B cell (primary cell): ENCODE measurements around the gene GNG3. TPM values are rescaled to one million over a fixed set of nuclear protein-coding genes. Genes with fewer than 3 reads are reported as not detected.

Experiments
- ATAC-seq: fragments of 200-7000 bp; cut with Tn5 transposase; one replicate; pipeline ENCODE4 v1.10.0; 2021; ENCODE audit warnings: low read depth, mild to moderate bottlenecking, moderate number of reproducible peaks, moderate library complexity
- CTCF ChIA-PET: fragments of 350-600 bp; sonication (Branson Sonifier 250); formaldehyde crosslinking; loops from one replicate; lab custom pipeline; 2021; ENCODE audit warnings: antibody characterized with exemption, inconsistent platforms; lab: Charles Lee
- POLR2A ChIA-PET: fragments of 350-600 bp; sonication (Branson Sonifier 250); formaldehyde crosslinking; loops from one replicate; lab custom pipeline; 2021; ENCODE audit warnings: antibody characterized with exemption; lab: Charles Lee
- DNase-seq: peaks from one replicate; pipeline ENCODE4 v3.0.0; 2013
- H2AFZ ChIP-seq: 2 replicates; pipeline ENCODE4 v1.6.1; 2012; ENCODE audit warnings: mild to moderate bottlenecking, low read depth, low read length; ENCODE audit not compliant: insufficient read depth, poor library complexity, severe bottlenecking
- H3K27ac ChIP-seq, 2 donors: 1 replicate in 1 of 2; 2 replicates in 1 of 2; pipeline ENCODE4 v1.5.1; 2012 to 2013; ENCODE audit warnings: low read length in 2 of 2, mild to moderate bottlenecking in 2 of 2, moderate library complexity in 1 of 2
- H3K27me3 ChIP-seq, 4 experiments: fragments of 200-600 bp in 1 of 4; sonication (generic) in 1 of 4; replicated peaks in 1 of 4; 1 replicate in 2 of 4; 2 replicates in 2 of 4; pipeline versions ENCODE4 v1.6.1 to v1.7.0; 2013 to 2016; ENCODE audit warnings: low read length in 3 of 4, mild to moderate bottlenecking in 2 of 4, mixed read lengths in 1 of 4, moderate library complexity in 1 of 4; ENCODE audit not compliant: insufficient read depth in 4 of 4, control insufficient read depth in 3 of 4; ENCODE audit errors: control extremely low read depth in 1 of 4
- H3K36me3 ChIP-seq, 2 experiments: replicated peaks in 1 of 2; 1 replicate in 1 of 2; 2 replicates in 1 of 2; pipeline versions ENCODE4 v1.6.1 to v1.7.1; 2013; ENCODE audit warnings: low read length in 1 of 2; ENCODE audit not compliant: insufficient read depth in 2 of 2, control insufficient read depth in 1 of 2; ENCODE audit errors: control extremely low read depth in 1 of 2, extremely low read depth in 1 of 2
- H3K4me1 ChIP-seq, 2 donors: fragments of 200-600 bp in 1 of 2; sonication (generic) in 1 of 2; 1 replicate in 1 of 2; 2 replicates in 1 of 2; pipeline versions ENCODE4 v1.5.1 to v1.6.1; 2013 to 2017; ENCODE audit warnings: low read length in 2 of 2; ENCODE audit not compliant: control insufficient read depth in 2 of 2, insufficient read depth in 2 of 2
- H3K4me2 ChIP-seq: replicated peaks from 2 replicates; pipeline ENCODE3; 2012; ENCODE audit warnings: mild to moderate bottlenecking, low read depth, low read length; ENCODE audit not compliant: poor library complexity, severe bottlenecking
- H3K4me3 ChIP-seq, 5 experiments: fragments of 200-600 bp in 1 of 5; sonication (generic) in 1 of 5; 1 replicate in 3 of 5; 2 replicates in 2 of 5; pipeline versions ENCODE4 v1.5.1 to v1.7.0; 2011 to 2016; ENCODE audit warnings: low read length in 4 of 5, mild to moderate bottlenecking in 4 of 5, low read depth in 2 of 5, control low read depth in 1 of 5, moderate library complexity in 1 of 5; ENCODE audit not compliant: insufficient read depth in 1 of 5; ENCODE audit errors: control extremely low read depth in 1 of 5, extremely low read depth in 1 of 5
- H3K79me2 ChIP-seq: fragments of 200-600 bp; sonication (generic); one replicate; pipeline ENCODE4 v1.6.0; 2016; ENCODE audit warnings: low read length; ENCODE audit not compliant: control insufficient read depth, insufficient read depth
- H3K9ac ChIP-seq: fragments of 200-600 bp; sonication (generic); 2 replicates; pipeline ENCODE4 v1.6.1; 2017; ENCODE audit warnings: mild to moderate bottlenecking, low read length, moderate library complexity
- H3K9me3 ChIP-seq, 3 donors: one replicate each; pipeline versions ENCODE4 v1.6.1 to v1.7.1; 2013; ENCODE audit warnings: low read length in 2 of 3; ENCODE audit not compliant: control insufficient read depth in 2 of 3, insufficient read depth in 1 of 3; ENCODE audit errors: control extremely low read depth in 1 of 3
- H4K20me1 ChIP-seq: 2 replicates; pipeline ENCODE4 v1.6.0; 2012; ENCODE audit warnings: mild to moderate bottlenecking, low read length; ENCODE audit not compliant: insufficient read depth, control insufficient read depth, poor library complexity, severe bottlenecking
- H3K27ac Mint-ChIP-seq: one replicate; pipeline ENCODE4 v1.8.0; 2021; ENCODE audit warnings: mixed read lengths
- H3K27me3 Mint-ChIP-seq: one replicate; pipeline ENCODE4 v1.8.0; 2021; ENCODE audit warnings: mixed read lengths
- H3K4me1 Mint-ChIP-seq: one replicate; pipeline ENCODE4 v1.8.0; 2021; ENCODE audit warnings: mixed read lengths
- H3K4me3 Mint-ChIP-seq: one replicate; pipeline ENCODE4 v1.8.0; 2021; ENCODE audit warnings: mixed read lengths
- H3K9me3 Mint-ChIP-seq: one replicate; pipeline ENCODE4 v1.8.0; 2022; ENCODE audit warnings: mixed read lengths; ENCODE audit not compliant: insufficient read depth
- CTCF ChIP-seq: fragments of 200-600 bp; IDR thresholded peaks from one replicate; pipeline ENCODE4 v1.8.0; 2022; ENCODE audit warnings: antibody characterized with exemption, mild to moderate bottlenecking
- EZH2 ChIP-seq: IDR thresholded peaks from 2 replicates; pipeline ENCODE4 v1.6.1; 2012; ENCODE audit warnings: borderline replicate concordance, low read depth, mild to moderate bottlenecking, moderate library complexity, low read length; ENCODE audit not compliant: insufficient read depth, poor library complexity, severe bottlenecking
- WGBS: methylation state at CpG from one replicate; pipeline ENCODE4 v1.1.5; 2013; ENCODE audit warnings: missing lambda C conversion rate; ENCODE audit not compliant: insufficient coverage; 5-methylcytosine and 5-hydroxymethylcytosine counted together
- intact Hi-C: fragments of 100-400 bp; cut with micrococcal nuclease; formaldehyde crosslinking; loops from one replicate; pipeline ENCODE4 v1.10.0; 2022
- polyA plus RNA-seq: library from polyadenylated mRNA; depleted of rRNA; stranded (reverse); fragments of >200 nt; gene quantifications from 2 replicates; pipeline ENCODE4 v1.2.3, GENCODE V29; 2012
- small RNA-seq: library from RNA; depleted of rRNA; stranded (forward); fragments of <200 nt; gene quantifications from one replicate; pipeline ENCODE3, GENCODE V24; 2012; ENCODE audit warnings: low replicate concordance, low read depth; ENCODE audit not compliant: insufficient read length
- total RNA-seq, 2 donors: library from RNA; stranded (reverse); fragments of 120-200 nt in 1 of 2; gene quantifications; 1 replicate in 1 of 2; 2 replicates in 1 of 2; pipeline versions ENCODE4 v1.2.3 to v1.2.4, GENCODE V29; 2013 to 2022

Gene GNG3
- total and polyA plus RNA-seq, 2 donors (not counting 1 experiment from before 2014, with no cell fraction given), result 2.1 to 5.5 TPM

DNA sequence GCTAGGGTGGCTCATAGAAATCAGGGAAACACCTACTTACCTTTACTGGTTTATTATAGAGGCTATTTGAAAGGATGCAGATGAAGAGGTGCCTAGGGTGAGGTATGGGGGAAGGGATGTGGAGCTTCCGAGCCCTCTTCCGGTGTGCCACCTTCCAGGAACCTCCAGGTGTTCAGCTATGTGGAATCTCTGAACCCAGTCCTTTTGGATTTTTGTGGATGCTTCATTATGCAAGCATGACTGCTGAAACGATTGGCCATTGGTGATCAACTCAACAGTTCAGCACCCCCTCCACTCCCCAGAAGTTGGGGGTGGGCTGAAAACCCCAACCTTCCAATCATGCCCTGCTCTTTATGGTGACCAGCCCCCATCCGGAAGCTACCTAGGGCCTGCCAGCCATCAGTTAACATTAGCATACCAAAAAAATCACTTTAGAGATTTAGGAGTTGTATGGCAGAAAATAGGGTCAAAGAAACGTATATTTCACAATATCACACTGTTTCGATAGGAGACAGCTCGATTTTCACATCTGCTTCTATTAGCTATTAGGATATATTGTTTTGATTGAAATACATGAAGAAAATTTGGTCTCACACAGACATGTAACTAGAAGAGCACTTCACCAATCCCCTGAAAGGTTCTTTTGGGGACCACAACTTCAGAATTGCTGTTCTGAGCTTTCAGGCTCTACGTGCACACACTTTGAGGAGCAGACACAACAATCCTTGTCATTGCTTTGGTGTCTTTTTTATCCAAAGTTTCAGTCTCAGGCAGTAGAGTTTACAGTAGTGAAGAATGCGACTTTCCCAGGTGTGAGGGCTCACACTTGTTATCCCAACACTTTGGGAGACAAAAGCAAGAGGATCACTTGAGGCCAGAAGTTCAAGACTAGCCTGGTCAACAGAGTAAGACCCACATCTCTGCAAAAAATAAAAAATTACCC, 50.6 kb downstream of the GNG3 start:
- Histone ChIP-seq H4K20me1 (peaks cover 8% of the 10 kb centered on the region), H3K36me3 (no peaks in the 10 kb centered on the region), H3K27ac (no peak overlapping the region), H3K4me2 (no peak overlapping the region), H3K4me3 (no peak overlapping the region), H3K4me1 (peaks cover 16 to 30% of the 10 kb centered on the region in 2 donors), H3K9me3 (no peaks in the 10 kb centered on the region), H2AFZ (no peak overlapping the region), H3K79me2 (peaks cover 26% of the 10 kb centered on the region), H3K27me3 (no peaks in the 10 kb centered on the region), H3K9ac (no peak overlapping the region)
- Mint-ChIP-seq H3K4me1 (peaks cover 30% of the 10 kb centered on the region), H3K27ac (no peak overlapping the region), H3K27me3 (no peaks in the 10 kb centered on the region), H3K4me3 (no peak overlapping the region), H3K9me3 (no peaks in the 10 kb centered on the region)
- ATAC-seq (no peak), DNase-seq (no peak)
- intact Hi-C loops, result no loop called here
- CTCF ChIA-PET, result interaction anchor here (1.4 to 1.6 kb wide), 2 partner anchors 10 to 11 kb away, joined by 3 to 4 read pairs; no protein-coding TSS in a partner anchor
- POLR2A ChIA-PET, result no interaction called here
- WGBS, result 86% methylated on average over 4 of the region's 9 CpGs
- TF ChIP-seq EZH2 (no peak), CTCF (no peak)

Small RNA genes lying within 50 kb of the gene (small RNA-seq; reads per million reads assigned to genes)
- gene SNORA57, result not detected

Other genes with a start within 250 kb of the GNG3 start
- gene AHNAK, start 160.9 kb upstream of the GNG3 start, total RNA-seq, result 228 and 229 TPM in 2 replicates
- 58.1 and 63.7 TPM in 2 replicates for gene AHNAK, start 160.9 kb upstream of the GNG3 start, polyA plus RNA-seq
- 1,778 and 1,867 TPM in 2 replicates for gene EEF1G, start 133.8 kb upstream of the GNG3 start, total RNA-seq
- gene EEF1G, start 133.8 kb upstream of the GNG3 start, polyA plus RNA-seq, result 1,359 and 1,582 TPM in 2 replicates
- 33.8 and 47.7 TPM in 2 replicates for gene TUT1, start 116.2 kb upstream of the GNG3 start, total RNA-seq
- gene TUT1, start 116.2 kb upstream of the GNG3 start, polyA plus RNA-seq, result 31.1 and 31.6 TPM in 2 replicates
- 127 and 139 TPM in 2 replicates for gene MTA2, start 105.8 kb upstream of the GNG3 start, total RNA-seq
- 37.2 and 46.9 TPM in 2 replicates for gene MTA2, start 105.8 kb upstream of the GNG3 start, polyA plus RNA-seq
- 127 and 135 TPM in 2 replicates for gene EML3, start 94.9 kb upstream of the GNG3 start, total RNA-seq
- gene EML3, start 94.9 kb upstream of the GNG3 start, polyA plus RNA-seq, result 128 and 170 TPM in 2 replicates
- gene ROM1, start 94.4 kb upstream of the GNG3 start, total RNA-seq, result 0.68 and 2.0 TPM in 2 replicates
- 1.3 and 1.7 TPM in 2 replicates for gene ROM1, start 94.4 kb upstream of the GNG3 start, polyA plus RNA-seq
- 63.1 and 66.6 TPM in 2 replicates for gene B3GAT3, start 85.7 kb upstream of the GNG3 start, total RNA-seq
- gene B3GAT3, start 85.7 kb upstream of the GNG3 start, polyA plus RNA-seq, result 88.9 and 89.3 TPM in 2 replicates
- gene GANAB, start 61.1 kb upstream of the GNG3 start, total RNA-seq, result 190 and 204 TPM in 2 replicates
- gene GANAB, start 61.1 kb upstream of the GNG3 start, polyA plus RNA-seq, result 98.7 and 139 TPM in 2 replicates
- 21.3 and 22.7 TPM in 2 replicates for gene INTS5, start 54.4 kb upstream of the GNG3 start, total RNA-seq
- 8.7 and 14.3 TPM in 2 replicates for gene INTS5, start 54.4 kb upstream of the GNG3 start, polyA plus RNA-seq
- 48.1 and 52.0 TPM in 2 replicates for gene C11orf98, start 42.5 kb upstream of the GNG3 start, total RNA-seq
- 41.5 and 46.3 TPM in 2 replicates for gene C11orf98, start 42.5 kb upstream of the GNG3 start, polyA plus RNA-seq
- 57.3 and 78.7 TPM in 2 replicates for gene CSKMT, start 42.4 kb upstream of the GNG3 start, total RNA-seq
- gene CSKMT, start 42.4 kb upstream of the GNG3 start, polyA plus RNA-seq, result 21.3 and 39.0 TPM in 2 replicates
- gene UQCC3, start 36.0 kb upstream of the GNG3 start, total RNA-seq, result 6.5 and 8.9 TPM in 2 replicates
- gene UQCC3, start 36.0 kb upstream of the GNG3 start, polyA plus RNA-seq, result 2.8 and 5.6 TPM in 2 replicates
- gene LBHD1, start 35.4 kb upstream of the GNG3 start, total RNA-seq, result 32.5 and 33.3 TPM in 2 replicates
- gene LBHD1, start 35.4 kb upstream of the GNG3 start, polyA plus RNA-seq, result 19.3 and 23.3 TPM in 2 replicates
- 186 and 193 TPM in 2 replicates for gene UBXN1, start 28.6 kb upstream of the GNG3 start, total RNA-seq
- 180 and 289 TPM in 2 replicates for gene UBXN1, start 28.6 kb upstream of the GNG3 start, polyA plus RNA-seq
- 0.15 and 0.25 TPM in 2 replicates for gene LRRN4CL, start 18.1 kb upstream of the GNG3 start, total RNA-seq
- gene LRRN4CL, start 18.1 kb upstream of the GNG3 start, polyA plus RNA-seq, result 0.03 TPM in 1 of 2 replicates, not detected in the other
- gene BSCL2, start 252 bp upstream of the GNG3 start, total RNA-seq, result 49.2 and 56.3 TPM in 2 replicates
- gene BSCL2, start 252 bp upstream of the GNG3 start, polyA plus RNA-seq, result 38.5 TPM in 2 replicates
- 70.4 and 78.2 TPM in 2 replicates for gene HNRNPUL2, start 19.8 kb downstream of the GNG3 start, total RNA-seq
- gene HNRNPUL2, start 19.8 kb downstream of the GNG3 start, polyA plus RNA-seq, result 14.6 and 15.7 TPM in 2 replicates
- 56.3 and 57.9 TPM in 2 replicates for gene TTC9C, start 20.8 kb downstream of the GNG3 start, total RNA-seq
- gene TTC9C, start 20.8 kb downstream of the GNG3 start, polyA plus RNA-seq, result 33.5 and 36.7 TPM in 2 replicates
- 22.0 and 24.8 TPM in 2 replicates for gene ZBTB3, start 46.5 kb downstream of the GNG3 start, total RNA-seq
- 3.8 and 8.7 TPM in 2 replicates for gene ZBTB3, start 46.5 kb downstream of the GNG3 start, polyA plus RNA-seq
- gene POLR2G, start 53.9 kb downstream of the GNG3 start, total RNA-seq, result 76.8 and 78.7 TPM in 2 replicates
- 113 and 129 TPM in 2 replicates for gene POLR2G, start 53.9 kb downstream of the GNG3 start, polyA plus RNA-seq
- 43.2 and 48.2 TPM in 2 replicates for gene TAF6L, start 63.7 kb downstream of the GNG3 start, total RNA-seq
- gene TAF6L, start 63.7 kb downstream of the GNG3 start, polyA plus RNA-seq, result 28.2 and 75.1 TPM in 2 replicates
- 62.3 and 71.5 TPM in 2 replicates for gene TMEM179B, start 79.7 kb downstream of the GNG3 start, total RNA-seq
- 43.2 and 64.3 TPM in 2 replicates for gene TMEM179B, start 79.7 kb downstream of the GNG3 start, polyA plus RNA-seq
- gene TMEM223, start 84.3 kb downstream of the GNG3 start, total RNA-seq, result 15.6 and 16.2 TPM in 2 replicates
- gene TMEM223, start 84.3 kb downstream of the GNG3 start, polyA plus RNA-seq, result 6.0 and 12.0 TPM in 2 replicates
- 161 TPM in 2 replicates for gene NXF1, start 97.8 kb downstream of the GNG3 start, total RNA-seq
- 242 and 262 TPM in 2 replicates for gene NXF1, start 97.8 kb downstream of the GNG3 start, polyA plus RNA-seq
- 98.1 and 99.1 TPM in 2 replicates for gene STX5, start 124.4 kb downstream of the GNG3 start, total RNA-seq
- gene STX5, start 124.4 kb downstream of the GNG3 start, polyA plus RNA-seq, result 41.0 and 42.1 TPM in 2 replicates
- 1.1 TPM in 1 of 2 replicates, not detected in the other for gene TEX54, start 125.2 kb downstream of the GNG3 start, total RNA-seq
- not detected in 2 replicates for gene TEX54, start 125.2 kb downstream of the GNG3 start, polyA plus RNA-seq
- gene WDR74, start 131.9 kb downstream of the GNG3 start, total RNA-seq, result 131 and 136 TPM in 2 replicates
- 122 and 148 TPM in 2 replicates for gene WDR74, start 131.9 kb downstream of the GNG3 start, polyA plus RNA-seq
- 148 and 175 TPM in 2 replicates for gene SLC3A2, start 173.2 kb downstream of the GNG3 start, total RNA-seq
- 92.0 and 102 TPM in 2 replicates for gene SLC3A2, start 173.2 kb downstream of the GNG3 start, polyA plus RNA-seq
- gene CHRM1, start 213.7 kb downstream of the GNG3 start, total RNA-seq, result not detected in 2 replicates
- not detected in 2 replicates for gene CHRM1, start 213.7 kb downstream of the GNG3 start, polyA plus RNA-seq